ENCODE data around the gene SETD2. TPM values are rescaled to one million over a fixed set of nuclear protein-coding genes. Genes with fewer than 3 reads are reported as not detected.
"Not testable (repeated sequence)": the region's sequence is repeated elsewhere in the genome, so short reads cannot be mapped to it uniquely, and the experiment has no call there.

Gene SETD2
- total RNA-seq, 2 donors from 2014 or later: 38.3 to 49.3 TPM

DNA sequence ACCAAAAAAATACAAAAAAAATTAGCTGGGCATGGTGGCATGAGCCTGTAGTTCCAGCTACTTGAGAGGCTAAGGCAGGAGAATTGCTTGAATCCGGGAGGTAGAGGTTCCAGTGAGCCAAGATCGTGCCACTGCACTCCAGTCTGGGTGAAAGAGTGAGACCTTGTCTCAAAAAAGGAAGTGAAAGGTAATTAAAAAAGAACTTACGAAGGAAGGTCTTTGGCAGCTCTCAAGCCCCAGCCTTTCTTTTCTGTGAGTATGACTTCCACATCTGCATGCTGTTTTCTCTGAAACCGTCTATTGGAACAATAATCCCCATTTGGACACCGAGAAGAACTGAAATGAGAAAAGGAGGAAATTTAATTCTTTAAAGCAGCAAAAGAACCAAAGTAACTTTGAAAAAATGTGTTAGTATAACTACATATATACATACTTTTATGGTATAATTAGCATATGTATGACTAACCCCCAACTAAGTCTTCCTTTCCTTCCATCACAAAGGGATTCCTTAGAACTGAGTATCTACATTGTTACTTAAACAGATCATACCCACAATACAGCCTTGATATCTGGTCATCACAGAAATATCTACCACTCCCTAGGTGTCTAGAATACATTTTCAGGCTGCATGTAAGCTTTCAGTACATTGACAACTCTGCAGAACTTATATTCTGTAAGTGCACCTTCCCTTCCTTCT, 50.1 kb downstream of the SETD2 start:
- intact Hi-C loops (cut with DNase I): no loop called here
- no peak for DNase-seq (ENCODE audit: low spot score)

DNA sequence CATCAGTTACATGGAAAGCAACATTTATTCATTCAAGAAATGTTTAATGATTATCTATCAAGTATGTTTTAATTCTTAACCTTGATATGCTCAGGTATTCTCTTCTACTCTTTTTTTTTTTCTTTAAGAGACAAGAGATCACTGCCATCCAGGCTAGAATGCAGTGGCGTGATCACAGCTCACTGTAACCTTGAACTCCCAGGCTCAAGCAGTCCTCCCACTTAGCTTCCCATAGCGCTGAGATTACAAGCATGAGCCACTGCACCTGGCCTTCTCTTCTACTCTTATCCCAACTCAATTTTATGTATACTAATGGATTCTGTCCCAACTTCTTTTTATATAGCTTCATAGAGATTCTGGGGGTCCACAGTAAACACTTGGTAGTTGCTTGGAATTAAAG, 50.9 kb downstream of the SETD2 start:
- intact Hi-C loops (cut with DNase I): no loop called here
- DNase-seq (ENCODE audit: low spot score): no peak

DNA sequence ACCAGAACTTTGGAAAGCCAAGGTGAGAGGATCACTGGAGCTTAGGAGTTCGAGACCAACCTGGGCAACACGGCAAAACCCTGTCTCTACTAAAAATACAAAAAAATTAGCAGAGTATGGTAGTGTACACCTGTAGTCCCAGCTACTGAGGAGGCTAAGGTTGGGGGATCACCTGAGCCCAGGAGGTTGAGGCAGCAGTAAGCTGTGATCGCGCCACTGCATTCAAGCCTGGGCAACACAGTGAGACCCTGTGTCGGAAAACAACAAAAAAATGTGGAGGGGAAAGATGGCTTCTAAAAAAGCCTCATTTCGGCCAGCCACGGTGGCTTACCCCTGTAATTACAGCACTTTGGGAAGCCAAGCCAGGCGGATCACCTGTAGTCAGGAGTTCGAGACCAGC, 54.5 kb downstream of the SETD2 start:
- intact Hi-C loops (cut with DNase I): no loop called here

DNA sequence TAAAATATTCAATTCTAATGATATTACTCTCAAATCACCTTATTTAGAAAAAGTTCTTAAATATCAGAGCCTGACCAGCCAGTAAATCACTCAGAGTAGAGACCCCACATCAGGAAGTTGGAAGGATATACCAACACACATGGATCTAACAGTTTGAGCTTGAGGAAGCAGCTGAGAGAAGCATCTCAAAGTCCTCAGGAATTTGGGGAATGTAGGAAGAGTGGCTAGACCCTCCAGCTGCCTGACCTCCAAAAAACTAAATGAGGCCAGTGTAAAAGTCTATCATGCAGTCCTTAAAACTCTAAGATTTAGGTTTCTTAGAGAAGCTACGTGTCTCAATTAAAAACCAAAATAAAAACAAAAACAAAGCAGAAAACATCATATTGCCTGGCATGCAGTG, 55.4 kb downstream of the SETD2 start:
- DNase-seq (ENCODE audit: low spot score): no peak
- intact Hi-C loops (cut with DNase I): no loop called here

More for the DNA sequence above, 54.5 kb downstream of the SETD2 start:
- DNase-seq (ENCODE audit: low spot score): no peak

DNA sequence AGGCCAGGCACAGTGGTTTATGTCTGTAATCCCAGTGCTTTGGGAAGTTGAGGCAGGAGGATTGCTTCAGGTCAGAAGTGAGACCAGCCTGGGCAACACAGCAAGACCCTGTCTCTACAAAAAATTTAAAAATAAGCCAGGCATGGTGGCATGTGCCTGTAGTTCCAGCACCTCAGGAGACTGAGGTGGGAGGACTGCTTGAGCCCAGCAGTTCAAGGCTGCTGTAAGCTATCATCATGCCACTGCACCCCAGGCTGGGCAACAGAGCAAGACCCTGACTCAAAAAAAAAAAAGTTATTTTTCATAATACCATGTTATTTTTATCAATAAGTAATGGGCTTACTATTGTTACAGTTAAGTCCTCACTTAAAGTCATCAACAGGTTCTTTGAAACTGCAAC, 59.7 kb downstream of the SETD2 start:
- intact Hi-C loops (cut with DNase I): no loop called here
- no peak for DNase-seq (ENCODE audit: low spot score)

DNA sequence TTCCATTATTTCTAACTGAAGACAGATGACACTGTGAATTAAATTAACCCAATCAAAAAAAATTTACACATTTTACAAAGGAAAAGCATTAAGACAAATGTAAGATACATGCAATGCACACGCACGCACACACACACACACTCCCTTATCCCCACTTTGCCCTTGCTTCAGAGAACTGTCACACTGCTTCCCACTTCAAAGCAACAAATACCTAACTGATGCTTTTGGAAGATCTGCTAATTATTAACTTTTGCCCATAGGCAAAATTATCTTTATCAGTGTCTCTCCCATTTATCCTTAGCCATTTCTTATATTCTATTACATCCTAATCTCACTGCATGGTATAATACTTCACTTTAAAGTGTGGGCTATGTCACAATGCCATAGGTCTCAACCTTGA, 60.3 kb downstream of the SETD2 start:
- no peak for DNase-seq (ENCODE audit: low spot score)
- intact Hi-C loops (cut with DNase I): no loop called here

DNA sequence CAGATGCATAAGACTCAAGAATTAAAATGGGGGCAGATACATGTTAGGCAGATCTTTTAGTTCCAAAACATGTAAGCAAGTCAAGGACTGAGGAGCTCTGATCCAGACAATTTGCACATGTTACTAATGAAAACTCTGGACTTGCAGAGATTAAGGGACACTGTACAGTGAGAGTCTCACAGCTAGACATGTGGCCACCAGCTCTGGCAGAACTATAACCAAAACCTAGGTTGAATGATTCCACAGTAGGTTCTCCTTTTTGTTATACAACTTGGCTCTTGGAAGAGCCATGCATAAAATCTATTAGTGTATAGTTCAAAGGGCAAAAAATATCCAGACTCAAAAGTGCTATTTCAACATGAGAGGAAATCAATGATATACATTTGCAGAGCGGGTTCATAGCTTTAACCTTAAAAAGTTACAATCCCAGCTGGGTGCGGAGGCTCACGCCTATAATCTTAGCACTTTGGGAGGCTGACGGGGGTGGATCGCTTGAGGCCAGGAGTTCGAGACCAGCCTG, 61.8 kb downstream of the SETD2 start:
- intact Hi-C loops (cut with DNase I): no loop called here
- DNase-seq (ENCODE audit: low spot score): no peak

DNA sequence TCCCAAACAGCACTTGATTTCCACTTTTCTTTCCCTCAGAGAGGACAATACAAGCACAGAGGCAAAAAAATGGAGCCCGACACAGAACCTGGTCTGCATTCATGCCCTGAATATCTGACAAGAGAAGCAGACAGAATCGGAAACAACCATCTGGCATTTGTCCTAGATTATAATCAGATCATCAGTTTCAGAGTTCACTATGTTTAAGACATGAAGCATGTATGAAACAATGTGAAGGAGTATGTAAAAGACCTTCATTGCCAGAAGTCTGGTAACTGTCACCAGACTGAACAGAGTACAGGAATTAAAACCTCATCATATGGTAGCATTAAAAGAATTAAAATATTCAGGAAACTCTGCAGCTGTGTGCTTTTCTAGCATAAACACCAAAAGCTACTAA, 65.0 kb downstream of the SETD2 start:
- DNase-seq (ENCODE audit: low spot score): no peak
- intact Hi-C loops (cut with DNase I): no loop called here

DNA sequence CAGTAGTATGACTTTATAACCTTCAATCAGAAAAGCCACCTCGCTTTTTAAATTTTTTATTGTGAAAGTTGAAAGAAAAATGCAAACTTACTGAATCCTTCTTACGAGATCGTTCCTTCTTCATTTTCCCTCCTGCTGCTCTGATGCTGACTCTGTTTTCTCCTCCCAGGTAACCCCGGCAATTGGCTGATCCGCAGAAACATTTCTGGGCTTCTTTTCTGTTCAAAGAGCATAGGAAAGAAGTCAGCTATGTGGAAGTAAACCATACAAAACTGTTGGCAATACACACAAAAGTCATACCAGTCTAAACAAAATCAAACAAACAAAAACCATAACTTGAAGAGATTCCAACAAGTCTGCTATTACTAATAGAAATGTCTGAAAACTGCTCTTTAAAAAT, 66.0 kb downstream of the SETD2 start:
- intact Hi-C loops (cut with DNase I): no loop called here

DNA sequence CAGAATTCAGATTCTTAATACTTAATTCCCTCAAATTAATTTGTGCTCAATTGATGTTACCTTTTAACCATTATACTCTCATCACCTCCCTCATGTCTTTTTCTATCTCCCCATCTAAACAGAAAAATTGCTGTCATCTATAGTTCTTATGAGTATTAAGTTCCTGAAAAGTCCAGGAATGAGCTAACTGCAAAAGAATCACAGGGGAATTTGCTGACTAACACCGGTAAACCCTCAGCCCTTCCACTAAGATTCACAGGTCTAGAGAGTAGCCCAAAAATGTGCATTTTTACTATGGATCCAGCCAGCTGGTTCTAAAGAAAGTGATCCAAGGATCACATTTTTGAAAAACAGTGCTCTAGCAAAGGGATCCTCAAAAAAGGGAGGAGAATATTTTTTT, 67.0 kb downstream of the SETD2 start:
- no peak for DNase-seq (ENCODE audit: low spot score)
- intact Hi-C loops (cut with DNase I): no loop called here

More for the DNA sequence above, 66.0 kb downstream of the SETD2 start:
- DNase-seq (ENCODE audit: low spot score): no peak

DNA sequence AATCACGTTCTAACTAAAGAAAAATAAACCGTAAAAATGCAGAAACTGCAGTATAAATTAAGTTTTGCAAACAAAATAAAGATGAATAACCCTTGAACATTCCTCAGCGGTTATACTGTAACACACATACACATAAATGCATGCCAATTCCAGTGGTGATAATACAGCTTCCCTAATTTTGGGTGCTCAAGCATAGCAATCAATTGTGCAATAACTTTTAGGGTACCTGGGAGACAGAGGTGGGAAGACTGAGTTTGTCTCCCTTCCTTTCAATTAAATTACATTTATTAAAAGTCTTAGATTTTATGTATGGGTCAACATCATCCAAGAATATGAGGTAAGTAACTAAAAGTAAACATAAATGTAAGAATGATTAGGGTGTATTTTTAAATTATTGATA, 71.8 kb downstream of the SETD2 start:
- intact Hi-C loops (cut with DNase I): no loop called here
- no peak for DNase-seq (ENCODE audit: low spot score)

DNA sequence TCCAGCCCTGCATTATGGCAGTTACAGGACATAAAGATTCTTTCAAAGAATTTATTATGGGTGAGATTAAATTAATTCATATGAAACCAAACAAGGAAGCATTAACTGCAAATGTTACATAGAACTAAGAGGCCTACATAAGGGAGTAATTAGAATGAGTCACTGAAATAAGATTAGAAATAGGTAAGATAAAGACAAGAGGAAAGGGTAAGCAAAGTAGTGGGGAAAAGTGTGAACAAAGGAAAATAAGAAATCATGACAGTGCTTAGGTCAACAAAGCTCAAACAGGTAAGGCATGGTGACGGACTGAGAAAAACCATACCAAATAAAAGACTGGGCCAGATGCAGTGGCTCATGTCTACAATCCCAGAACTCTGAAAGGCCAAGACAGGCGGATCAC, 74.3 kb downstream of the SETD2 start:
- intact Hi-C loops (cut with DNase I): no loop called here

DNA sequence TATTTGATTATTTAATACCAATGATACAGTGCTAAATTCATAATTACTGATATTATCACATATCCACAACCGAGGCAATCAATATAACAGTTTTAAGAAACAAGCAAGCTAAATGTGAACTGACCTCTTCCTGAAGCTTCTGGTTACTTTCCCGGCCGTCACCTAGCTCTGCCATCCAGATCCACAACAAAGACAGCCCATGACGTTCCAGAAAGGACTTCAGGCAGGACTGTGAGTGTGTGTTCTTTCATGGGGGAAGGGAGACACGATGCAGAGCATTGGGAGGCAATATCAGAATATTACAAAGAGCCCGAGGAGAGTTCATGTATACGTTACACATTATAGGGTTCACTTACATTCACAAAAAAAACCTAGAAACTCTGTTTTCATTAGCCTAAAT, 77.8 kb downstream of the SETD2 start:
- DNase-seq (ENCODE audit: low spot score): no peak
- intact Hi-C loops (cut with DNase I): no loop called here

More for the DNA sequence above, 74.3 kb downstream of the SETD2 start:
- DNase-seq (ENCODE audit: low spot score): no peak

DNA sequence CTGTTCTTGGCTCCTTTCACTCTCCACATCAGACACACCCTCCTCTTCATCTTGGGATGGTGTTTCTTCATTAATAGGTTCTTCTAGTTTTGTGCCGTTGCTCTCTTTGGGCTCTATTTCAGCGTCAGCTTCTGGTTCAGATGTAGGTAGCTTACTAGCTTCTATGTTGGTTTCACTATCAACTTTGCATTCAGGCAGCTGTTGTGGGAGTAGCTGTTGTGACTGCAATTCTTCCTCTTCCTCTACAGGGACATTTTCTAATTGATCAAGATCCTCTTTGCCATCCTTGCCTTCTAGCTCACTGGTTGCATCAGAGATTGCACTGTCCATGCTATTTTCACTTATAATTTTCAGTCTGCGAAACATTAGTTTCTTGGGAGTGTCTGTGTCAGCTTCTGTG, 80.1 kb downstream of the SETD2 start:
- no peak for DNase-seq (ENCODE audit: low spot score)
- intact Hi-C loops (cut with DNase I): no loop called here

DNA sequence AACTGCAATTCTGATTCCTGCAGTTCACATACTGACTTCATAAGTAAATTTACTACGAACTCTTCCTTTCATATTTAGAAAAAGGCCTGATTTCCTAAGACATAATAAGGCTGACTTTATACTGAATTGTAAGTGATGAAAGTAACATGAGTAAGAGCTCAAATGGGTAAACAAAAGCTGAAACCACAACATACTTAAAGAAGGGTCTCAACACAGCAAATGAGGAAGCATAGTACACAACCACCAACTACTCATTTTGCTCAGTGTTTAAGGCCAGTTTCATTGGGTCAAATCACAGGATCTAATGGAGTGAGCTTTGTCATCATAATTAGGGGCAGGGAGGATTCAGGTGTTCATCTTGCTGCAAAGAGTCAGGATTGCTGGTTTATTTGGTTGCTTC, 81.4 kb downstream of the SETD2 start:
- intact Hi-C loops (cut with DNase I): no loop called here
- DNase-seq (ENCODE audit: low spot score): no peak

DNA sequence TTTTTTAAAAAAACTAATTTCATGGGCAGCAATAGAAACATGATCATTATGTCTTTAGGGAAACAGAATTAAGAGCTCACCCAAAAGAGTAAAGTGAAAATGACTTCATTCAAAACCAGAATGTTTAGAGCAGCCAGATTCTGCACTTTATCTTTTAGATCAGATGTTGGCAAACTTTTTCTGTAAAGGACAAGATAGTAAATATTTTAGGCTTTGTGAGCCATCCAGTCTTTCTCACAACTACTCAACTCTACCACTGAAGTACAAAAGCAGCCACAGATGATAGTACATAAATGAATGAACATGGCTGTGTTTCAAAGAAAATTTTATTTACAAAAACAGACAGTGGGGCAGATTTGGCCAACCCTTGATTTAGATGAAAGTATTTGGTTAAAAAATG, 84.5 kb downstream of the SETD2 start:
- intact Hi-C loops (cut with DNase I): no loop called here
- DNase-seq (ENCODE audit: low spot score): no peak

DNA sequence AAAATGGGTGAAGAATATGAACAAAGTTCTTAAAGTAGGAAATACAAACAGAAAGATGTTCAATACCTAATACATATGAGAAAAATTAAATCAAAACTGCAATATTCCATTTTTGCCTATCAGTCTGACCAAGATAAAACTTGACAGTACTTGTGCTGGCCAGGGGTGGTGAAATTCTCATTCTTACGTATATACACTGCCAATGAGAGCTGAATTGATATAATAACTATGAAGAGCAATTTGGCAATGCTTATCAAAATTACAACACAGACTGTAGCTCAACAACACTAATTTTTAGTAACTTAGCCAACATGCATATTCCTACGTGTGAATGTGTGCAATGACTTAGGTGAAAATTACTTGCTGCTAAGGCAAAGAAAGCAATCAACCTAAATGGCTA, 90.2 kb downstream of the SETD2 start:
- intact Hi-C loops (cut with DNase I): no loop called here

DNA sequence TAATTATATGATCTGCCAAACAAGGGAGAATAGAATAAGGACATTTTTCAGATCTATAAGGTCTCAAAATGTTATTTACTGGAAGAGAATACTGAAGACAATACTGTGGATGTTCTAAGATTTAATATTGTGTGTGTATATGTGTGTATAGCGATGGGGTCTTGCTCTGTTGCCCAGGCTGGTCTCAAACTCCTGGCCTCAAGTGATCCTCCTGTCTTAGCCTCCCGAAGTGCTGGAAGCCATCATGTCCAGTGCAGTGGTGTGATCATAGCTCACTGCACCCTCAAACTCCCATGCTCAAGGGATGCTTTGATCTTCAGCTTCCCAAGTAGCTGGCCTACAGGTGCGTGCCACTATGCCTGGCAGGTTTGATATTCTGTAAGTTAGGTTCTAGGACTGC, 93.1 kb downstream of the SETD2 start:
- intact Hi-C loops (cut with DNase I): no loop called here
- no peak for DNase-seq (ENCODE audit: low spot score)

More for the DNA sequence above, 90.2 kb downstream of the SETD2 start:
- no peak for DNase-seq (ENCODE audit: low spot score)

DNA sequence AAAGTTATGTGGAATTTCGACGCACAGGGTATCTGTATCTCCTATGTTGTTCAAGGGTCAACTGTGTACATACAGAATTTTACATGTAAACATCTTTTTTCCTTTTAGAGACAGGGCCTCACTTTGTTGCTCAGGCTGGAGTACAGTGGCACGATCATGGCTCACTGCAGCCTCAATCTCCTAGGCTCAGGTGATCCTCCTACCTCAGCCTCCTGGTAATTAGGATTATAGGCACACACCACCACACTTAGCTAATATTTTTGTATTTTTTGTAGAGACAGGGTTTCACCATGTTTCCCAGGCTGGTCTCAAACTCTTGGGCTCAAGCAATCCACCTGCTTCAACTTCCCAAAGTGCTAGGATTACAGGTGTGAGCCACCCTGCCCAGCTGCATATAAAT, 97.7 kb downstream of the SETD2 start:
- intact Hi-C loops (cut with DNase I); DNase-seq (ENCODE audit: low spot score): not testable (repeated sequence)

DNA sequence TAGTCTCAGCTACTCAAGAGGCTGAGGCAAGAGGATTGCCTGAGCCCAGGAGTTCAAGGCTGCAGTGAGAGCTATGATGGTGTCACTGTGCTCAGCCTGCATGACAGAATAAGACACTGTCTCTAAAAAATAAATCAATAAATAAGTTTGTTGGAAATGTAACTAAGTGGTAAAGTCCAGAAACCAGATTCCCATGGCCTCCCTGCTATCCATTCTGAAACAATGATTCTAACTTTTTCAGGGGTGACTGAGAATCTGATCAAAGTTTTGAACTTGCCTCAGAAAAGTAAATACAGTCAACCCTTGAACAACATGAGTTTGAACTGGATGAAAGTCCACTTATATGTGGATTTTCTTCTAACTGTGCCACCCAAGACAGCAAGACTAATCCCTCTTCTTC, 98.2 kb downstream of the SETD2 start:
- DNase-seq (ENCODE audit: low spot score): no peak
- intact Hi-C loops (cut with DNase I): no loop called here

DNA sequence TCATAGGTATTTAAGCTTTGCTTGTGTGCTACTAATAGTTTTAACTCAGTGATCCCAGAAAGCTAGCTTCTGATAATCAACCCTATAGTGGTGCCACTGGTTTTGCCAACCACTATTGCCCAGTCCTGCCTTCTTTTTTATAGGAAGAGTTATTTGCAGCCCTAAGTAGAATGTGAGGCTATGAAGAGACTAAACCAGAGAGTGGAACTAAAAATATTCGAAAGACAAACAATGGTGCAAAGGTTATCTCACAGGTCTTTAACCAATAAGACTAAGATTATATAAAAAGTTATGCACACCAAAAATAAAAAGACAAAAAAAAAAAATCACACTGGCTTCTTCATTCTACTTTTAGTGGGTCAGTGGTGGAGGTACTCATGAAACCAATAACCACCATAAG, 98.9 kb downstream of the SETD2 start:
- intact Hi-C loops (cut with DNase I): no loop called here
- DNase-seq (ENCODE audit: low spot score): no peak

DNA sequence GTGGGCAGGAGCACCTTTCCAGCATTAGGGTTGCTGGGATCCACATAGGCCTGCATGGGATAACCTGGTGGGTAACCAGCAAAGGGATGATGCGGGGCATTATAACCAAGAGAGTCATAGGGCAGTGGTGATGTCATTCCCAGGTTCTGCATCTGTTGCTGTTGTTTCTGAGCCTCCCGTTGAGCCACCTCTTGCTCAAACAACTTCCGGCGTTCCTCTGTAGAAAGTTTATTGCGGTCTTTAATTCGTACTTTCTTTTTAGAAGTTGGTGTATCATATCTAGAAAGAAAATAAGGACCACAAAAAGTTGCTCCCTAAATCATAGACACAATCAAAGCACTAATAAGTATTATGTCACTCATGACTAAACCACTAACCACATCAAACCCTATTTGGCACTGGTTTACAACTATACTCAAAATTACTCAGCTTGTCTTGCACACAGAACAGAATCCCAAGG, 106.7 kb downstream of the SETD2 start:
- DNase-seq (ENCODE audit: low spot score): no peak
- intact Hi-C loops (cut with DNase I): no loop called here
